NK-92 (cell line): Measurements from ENCODE around the gene HSD3B2.

ENCODE experiments used
- DNase-seq: peaks from one replicate; lab custom pipeline; 2025; ENCODE audit not compliant: unreplicated experiment; lab: John Stamatoyannopoulos, UW

The HSD3B2 gene

GRCh38 chr1:119396982-119397381 is 18.0 kb upstream of the HSD3B2 start:
- DNase-seq, result no peak

DNA sequence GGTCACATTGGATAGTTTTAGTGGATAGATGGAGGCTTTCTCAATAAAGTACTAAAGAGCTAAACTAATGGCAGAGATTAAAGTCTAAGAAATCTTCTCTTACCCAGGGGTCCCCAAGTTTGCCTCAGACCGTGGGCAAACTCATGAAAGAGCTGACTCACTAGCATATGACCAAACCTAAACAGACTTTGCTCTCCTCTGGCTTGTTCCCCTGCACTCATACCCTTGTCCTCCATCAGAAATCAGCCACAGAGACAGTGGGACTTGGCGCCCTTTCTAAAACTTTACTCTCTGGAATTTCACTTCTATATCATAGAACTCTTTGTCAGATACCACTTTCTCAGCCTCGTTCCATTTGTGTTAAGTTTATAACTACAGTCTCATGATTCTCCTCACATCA is 17.0 kb upstream of the HSD3B2 start:
- DNase-seq, result no peak

DNA sequence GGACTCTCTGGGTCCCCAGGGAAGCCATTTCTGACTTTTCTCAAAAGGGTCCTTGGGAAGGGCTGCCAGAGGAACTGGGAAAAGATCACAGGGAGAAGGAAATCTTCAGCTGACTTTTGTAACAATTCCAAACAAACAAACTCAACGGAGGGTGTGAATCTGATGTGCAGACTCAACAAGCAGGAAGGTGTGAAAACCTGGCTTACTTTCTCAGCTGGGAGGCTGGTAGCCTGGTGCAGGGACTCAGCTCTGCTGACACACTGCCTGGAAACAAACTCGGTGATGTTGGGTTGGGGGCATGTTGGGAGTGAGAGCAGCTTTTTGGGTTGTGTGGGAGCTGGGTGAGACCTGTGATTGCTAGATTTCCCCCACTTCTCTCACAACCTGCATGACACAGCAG is 10.2 kb upstream of the HSD3B2 start:
- no peak for DNase-seq

- no peak for DNase-seq
Measured at GRCh38 chr1:119409731-119410130, 5.2 kb upstream of the HSD3B2 start.

DNA sequence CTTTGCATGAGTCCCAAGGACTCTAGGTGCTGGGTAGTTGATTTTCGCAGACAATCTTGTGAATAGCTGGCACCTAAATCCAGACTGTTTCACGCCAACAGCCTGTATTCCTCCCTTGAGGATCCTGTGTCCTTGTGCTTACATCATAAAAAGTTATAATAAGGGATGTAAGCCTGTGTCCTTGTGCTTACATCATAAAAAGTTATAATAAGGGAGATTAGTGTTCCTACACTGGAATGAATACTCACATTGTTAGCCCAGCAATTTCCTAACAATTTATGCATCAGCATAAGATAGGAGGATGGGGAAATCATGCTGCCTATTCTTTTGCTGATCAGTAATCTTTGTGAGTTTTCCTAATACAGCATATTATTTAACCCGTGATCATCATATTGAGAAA is 4.0 kb upstream of the HSD3B2 start:
- no peak for DNase-seq

DNA sequence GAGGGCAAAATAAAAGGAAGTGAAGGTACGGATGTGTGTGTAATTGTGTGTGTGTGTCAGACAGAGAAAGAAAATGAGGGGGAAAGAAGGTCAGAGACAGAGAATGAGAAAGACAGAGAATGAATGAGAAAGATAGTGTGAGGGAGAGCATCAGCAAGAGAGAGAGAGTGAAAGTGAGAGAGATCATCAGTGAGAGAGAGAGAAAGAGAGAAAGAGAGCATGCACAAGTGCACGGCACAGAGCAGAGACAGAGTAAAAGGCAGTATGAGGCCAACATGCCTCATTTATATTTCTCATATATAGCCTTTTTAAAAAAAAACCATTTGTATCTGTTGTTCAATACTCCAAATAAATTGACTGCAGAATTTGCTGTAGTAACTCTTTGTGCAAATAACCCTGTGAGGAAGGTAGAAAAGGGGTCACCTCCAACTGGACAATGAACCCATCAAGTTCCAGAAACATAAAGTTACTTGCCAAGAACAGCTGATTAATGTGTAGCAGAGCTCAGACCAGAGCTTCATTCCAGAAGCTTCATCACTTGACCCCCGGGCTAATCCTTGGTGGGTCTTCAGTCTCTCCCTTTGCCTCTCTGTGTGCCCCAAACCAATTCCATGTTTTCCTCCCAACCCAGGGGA is 1.2 kb downstream of the HSD3B2 start:
- DNase-seq, result no peak

DNA sequence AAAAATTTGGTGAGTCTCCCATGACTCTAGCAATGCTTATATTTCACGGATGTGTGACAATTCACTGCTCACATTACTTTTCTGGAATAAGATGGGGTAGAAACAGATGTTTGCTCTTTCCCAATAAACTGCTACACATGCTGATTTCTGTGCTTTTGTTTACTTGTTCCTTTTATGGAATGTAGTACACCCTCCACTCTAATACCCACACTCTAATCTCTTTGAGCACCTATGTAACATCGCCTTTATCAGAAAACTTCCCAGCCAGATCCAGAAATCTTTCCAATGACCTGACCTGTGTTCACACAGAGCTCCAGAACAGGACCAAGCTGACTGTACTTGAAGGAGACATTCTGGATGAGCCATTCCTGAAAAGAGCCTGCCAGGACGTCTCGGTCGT is 4.2 kb downstream of the HSD3B2 start:
- DNase-seq, result no peak

DNA sequence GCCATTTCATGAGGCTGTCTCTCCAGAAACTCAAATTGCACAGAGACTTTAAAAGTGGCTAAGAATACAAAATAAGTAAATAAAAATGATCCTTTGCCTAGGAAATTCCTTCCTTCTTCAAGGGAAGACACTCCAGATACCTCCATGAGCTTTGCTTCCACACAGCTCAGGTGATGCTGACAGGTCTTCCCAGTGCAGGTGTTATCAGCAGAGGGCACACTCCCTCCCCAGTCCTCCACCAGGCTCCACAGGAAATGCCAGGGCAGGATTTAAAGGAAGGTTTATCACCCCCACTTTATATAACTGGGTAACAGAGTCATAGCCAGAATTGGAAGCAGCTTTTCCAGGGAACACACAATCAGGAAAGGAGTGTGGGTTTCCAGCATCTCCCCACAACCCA is 5.7 kb downstream of the HSD3B2 start:
- no peak for DNase-seq

GRCh38 chr1:119422631-119423030 is 7.7 kb downstream of the HSD3B2 start:
- no peak for DNase-seq

GRCh38 chr1:119428991-119429390 is 14.0 kb downstream of the HSD3B2 start:
- DNase-seq, result no peak

DNA sequence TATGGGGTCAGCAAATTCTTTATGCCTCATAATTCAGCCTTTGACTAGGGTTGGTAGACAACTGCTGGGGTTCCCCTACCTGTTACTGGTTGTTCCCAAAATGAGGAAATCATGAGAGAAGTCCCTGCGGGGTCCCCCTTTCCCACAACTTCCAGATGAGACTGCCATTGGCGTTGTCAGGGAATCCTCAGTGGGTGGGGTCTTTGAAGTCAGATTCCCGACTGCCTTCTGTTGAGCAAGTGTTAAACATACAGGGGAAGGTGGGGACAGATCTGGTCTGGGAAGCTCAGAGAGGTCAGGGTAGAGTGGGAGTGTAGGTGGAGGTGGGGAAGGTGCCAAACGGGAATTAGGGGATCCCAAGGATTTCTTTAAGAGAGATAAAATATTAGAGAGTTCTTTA is 14.7 kb downstream of the HSD3B2 start:
- no peak for DNase-seq

GRCh38 chr1:119430486-119430885 is 15.5 kb downstream of the HSD3B2 start:
- DNase-seq, result no peak

GRCh38 chr1:119431836-119432235 is 16.9 kb downstream of the HSD3B2 start:
- DNase-seq, result no peak

GRCh38 chr1:119435052-119435451 is 20.1 kb downstream of the HSD3B2 start:
- no peak for DNase-seq

GRCh38 chr1:119438761-119439160 is 23.8 kb downstream of the HSD3B2 start:
- no peak for DNase-seq

DNA sequence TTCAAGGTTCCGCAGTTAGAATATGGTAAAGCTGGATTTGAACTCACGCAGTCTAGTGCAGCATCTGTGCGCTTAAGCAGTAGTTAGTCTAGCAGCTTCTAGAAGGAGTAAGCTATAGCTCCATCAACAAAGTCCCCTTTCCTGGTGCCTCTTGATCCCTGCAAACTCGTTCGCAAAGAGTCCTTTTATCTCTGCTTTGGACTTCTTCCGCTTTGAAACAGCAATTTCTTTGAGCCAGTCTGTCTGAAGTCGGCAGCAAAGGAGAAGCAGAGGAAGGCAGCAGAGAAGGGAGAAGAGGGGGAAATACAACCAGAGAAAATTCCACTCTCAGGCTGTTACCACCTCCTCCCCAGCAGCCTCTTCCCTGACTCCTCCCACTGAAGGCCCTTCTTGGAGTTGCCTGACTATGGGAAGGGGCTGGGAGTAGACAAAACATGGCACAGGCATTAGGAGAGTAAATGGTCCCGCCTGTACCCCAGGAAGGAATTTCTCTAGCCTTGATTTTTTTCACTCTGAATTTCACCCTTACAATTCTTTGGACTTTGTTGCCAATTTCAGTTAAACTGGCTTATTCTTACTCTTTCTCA is 25.9 kb downstream of the HSD3B2 start:
- DNase-seq, result no peak

DNA sequence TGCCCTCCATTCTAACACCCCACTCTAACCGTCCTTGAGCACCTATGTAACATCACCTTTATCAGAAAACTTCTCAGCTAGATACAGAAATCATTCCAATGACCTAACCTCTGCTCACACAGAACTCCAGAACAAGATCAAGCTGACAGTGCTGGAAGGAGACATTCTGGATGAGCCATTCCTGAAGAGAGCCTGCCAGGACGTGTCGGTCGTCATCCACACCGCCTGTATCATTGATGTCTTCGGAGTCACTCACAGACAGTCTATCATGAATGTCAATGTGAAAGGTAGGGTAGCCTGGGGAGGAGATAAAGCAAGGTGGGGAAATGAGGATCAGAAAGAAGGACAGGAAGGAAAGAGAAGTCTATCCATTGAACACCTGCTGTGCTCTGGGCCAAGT is 27.8 kb downstream of the HSD3B2 start:
- DNase-seq, result no peak

GRCh38 chr1:119446321-119446720 is 31.4 kb downstream of the HSD3B2 start:
- DNase-seq, result no peak

DNA sequence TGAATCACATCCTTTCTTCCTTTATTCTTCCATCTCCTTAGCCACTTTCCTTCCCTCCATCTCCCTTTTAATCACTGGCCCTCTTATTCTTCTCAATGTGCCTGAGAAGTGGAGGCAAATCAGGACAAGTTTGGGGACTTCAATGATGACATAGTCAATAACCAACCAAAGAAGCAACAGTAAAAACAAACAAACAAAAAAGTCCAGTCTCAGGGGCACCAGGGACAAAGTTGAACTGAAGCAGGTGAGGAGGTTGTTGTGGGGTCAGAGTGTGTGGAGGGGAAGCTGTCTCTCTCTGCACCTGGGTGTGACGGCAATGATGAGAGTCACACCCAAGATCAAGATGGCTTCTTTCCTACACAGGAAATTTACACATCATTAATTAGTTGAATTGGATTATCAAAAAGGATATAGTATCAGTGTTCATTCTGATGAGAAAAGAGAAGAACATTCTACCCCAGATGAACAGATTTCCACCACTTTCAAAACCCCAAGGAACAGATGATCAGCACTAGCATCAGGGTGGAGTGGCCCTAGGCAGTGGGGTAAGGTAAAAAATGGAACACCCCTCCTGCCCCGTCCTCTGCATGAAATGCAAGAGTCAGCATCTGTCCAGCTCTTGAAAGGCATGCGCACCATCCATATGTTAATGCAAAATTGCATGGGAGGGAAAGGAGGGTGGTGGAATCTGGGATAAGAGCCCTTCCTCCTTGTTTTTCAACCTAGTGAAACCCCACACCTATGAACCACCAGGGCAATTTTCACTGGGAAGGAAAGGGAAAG is 32.6 kb downstream of the HSD3B2 start:
- no peak for DNase-seq

GRCh38 chr1:119448127-119448511 is 33.2 kb downstream of the HSD3B2 start:
- no peak for DNase-seq

DNA sequence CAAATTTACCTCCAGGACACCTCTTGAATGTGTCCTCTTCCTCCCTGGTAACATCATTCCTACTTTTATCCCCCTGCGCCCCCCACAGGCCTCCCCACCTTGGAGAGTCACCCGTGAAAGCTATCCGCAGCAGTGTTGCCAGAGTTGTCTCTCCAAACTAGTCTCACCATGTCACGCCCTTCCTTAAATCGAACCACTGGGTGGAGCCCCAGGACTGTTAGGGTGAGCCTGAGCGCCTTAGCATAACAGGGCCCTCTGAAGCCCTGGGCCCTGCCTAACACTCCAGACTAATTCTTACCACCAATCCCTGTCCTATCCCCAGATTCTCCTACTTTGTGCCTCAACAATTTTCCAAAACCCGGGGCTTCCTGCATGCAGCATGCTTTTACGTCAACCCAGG is 35.0 kb downstream of the HSD3B2 start:
- no peak for DNase-seq

- DNase-seq, result no peak
Measured at GRCh38 chr1:119451158-119451557, 36.2 kb downstream of the HSD3B2 start.

- DNase-seq, result no peak
Measured at GRCh38 chr1:119452091-119452490, 37.1 kb downstream of the HSD3B2 start.
